HepG2 (cell line): ENCODE measurements around the gene NCBP3. TPM values are rescaled to one million over a fixed set of nuclear protein-coding genes. Genes with fewer than 3 reads are reported as not detected.

Source experiments
- ARID4A ChIP-seq: sonication (generic); formaldehyde crosslinking; IDR thresholded peaks from 2 replicates; pipeline ENCODE4 v1.5.0; 2020; ENCODE audit warnings: mild to moderate bottlenecking, missing genetic modification reagents, borderline replicate concordance
- ARID5B ChIP-seq: IDR thresholded peaks from 2 replicates; pipeline ENCODE4 v1.4.0; 2020; ENCODE audit warnings: mild to moderate bottlenecking, missing genetic modification reagents
- CBX5 ChIP-seq: sonication (generic); formaldehyde crosslinking; IDR thresholded peaks from 2 replicates; pipeline ENCODE4 v1.4.0; 2020; ENCODE audit warnings: missing genetic modification reagents, borderline replicate concordance
- CENPBD1 ChIP-seq: sonication (generic); formaldehyde crosslinking; IDR thresholded peaks from 2 replicates; pipeline ENCODE4 v1.8.0; 2022; ENCODE audit warnings: missing genetic modification reagents, low read depth, mild to moderate bottlenecking, borderline replicate concordance
- ELF3 ChIP-seq: IDR thresholded peaks from 2 replicates; pipeline ENCODE4 v1.6.1; 2016; ENCODE audit warnings: missing genetic modification reagents, missing compliant biosample characterization
- FOXO1 ChIP-seq: sonication (generic); formaldehyde crosslinking; IDR thresholded peaks from 2 replicates; pipeline ENCODE4 v1.4.0; 2020; ENCODE audit warnings: missing genetic modification reagents
- GATAD2A ChIP-seq: IDR thresholded peaks from 2 replicates; pipeline ENCODE4 v1.6.1; 2016
- HMGXB4 ChIP-seq, 2 experiments: sonication (generic) in 1 of 2; formaldehyde crosslinking in 1 of 2; IDR thresholded peaks; 2 replicates each; pipeline versions ENCODE4 v1.4.0 to v1.6.1; 2018 to 2020; ENCODE audit warnings: missing genetic modification reagents in 2 of 2, borderline replicate concordance in 1 of 2, low read depth in 1 of 2, mild to moderate bottlenecking in 1 of 2, missing biosample characterization in 1 of 2
- MED1 ChIP-seq: sonication (generic); formaldehyde crosslinking; IDR thresholded peaks from 2 replicates; pipeline ENCODE4 v1.4.0; 2020; ENCODE audit warnings: missing genetic modification reagents
- NFKB2 ChIP-seq: sonication (generic); formaldehyde crosslinking; IDR thresholded peaks from 2 replicates; pipeline ENCODE4 v1.4.0; 2020; ENCODE audit warnings: missing genetic modification reagents, borderline replicate concordance
- NFYB ChIP-seq: sonication (generic); formaldehyde crosslinking; IDR thresholded peaks from 2 replicates; pipeline ENCODE4 v1.4.0; 2020; ENCODE audit warnings: missing genetic modification reagents
- SAP130 ChIP-seq: IDR thresholded peaks from 2 replicates; pipeline ENCODE4 v1.6.1; 2016; ENCODE audit warnings: low read depth
- SMYD3 ChIP-seq: sonication (generic); formaldehyde crosslinking; IDR thresholded peaks from 2 replicates; pipeline ENCODE4 v1.8.1; 2023; ENCODE audit warnings: mild to moderate bottlenecking, missing genetic modification reagents
- THAP11 ChIP-seq: IDR thresholded peaks from 2 replicates; pipeline ENCODE4 v1.6.1; 2016; ENCODE audit warnings: missing biosample characterization, missing genetic modification reagents
- ZBTB7A ChIP-seq: sonication (generic); formaldehyde crosslinking; IDR thresholded peaks from 2 replicates; pipeline ENCODE4 v1.8.0; 2022; ENCODE audit warnings: mild to moderate bottlenecking, missing genetic modification reagents
- ZNF230 ChIP-seq: sonication (generic); formaldehyde crosslinking; IDR thresholded peaks from 2 replicates; pipeline ENCODE4 v1.4.0; 2020; ENCODE audit warnings: mild to moderate bottlenecking, missing genetic modification reagents
- ZNF446 ChIP-seq: sonication (generic); formaldehyde crosslinking; IDR thresholded peaks from 2 replicates; pipeline ENCODE4 v1.5.0; 2020; ENCODE audit warnings: mild to moderate bottlenecking, missing genetic modification reagents
- ZNF644 ChIP-seq: IDR thresholded peaks from 2 replicates; pipeline ENCODE4 v1.6.1; 2016; ENCODE audit warnings: low read depth
- ZNF782 ChIP-seq: sonication (generic); formaldehyde crosslinking; IDR thresholded peaks from 2 replicates; pipeline ENCODE4 v1.4.0; 2020; ENCODE audit warnings: missing genetic modification reagents, mild to moderate bottlenecking, borderline replicate concordance
- ZSCAN9 ChIP-seq: IDR thresholded peaks from 2 replicates; pipeline ENCODE4 v1.6.1; 2016; ENCODE audit warnings: borderline replicate concordance
- polyA plus RNA-seq, 8 experiments: library from polyadenylated mRNA; depleted of rRNA in 3 of 8; stranded (reverse) in 7 of 8; unstranded in 1 of 8; fragments of >200 nt; fragmentation: Illumina TruSeq in 4 of 8; extraction: Trizol in 4 of 8; gene quantifications; 2 replicates each; pipeline versions ENCODE4 v1.2.1 to v1.2.3, GENCODE V29; 2011 to 2016; ENCODE audit warnings: low read depth in 4 of 8, missing spikeins in 1 of 8, mixed read lengths in 1 of 8; ENCODE audit not compliant: insufficient read depth in 1 of 8
- total RNA-seq, 5 experiments: library from RNA; depleted of rRNA; stranded (reverse); fragments of >200 nt; fragmentation: Illumina TruSeq; extraction: Trizol; gene quantifications; 2 replicates each; pipeline ENCODE4 v1.2.3, GENCODE V29; 2016; ENCODE audit warnings: low read depth in 1 of 5

The NCBP3 gene
- total and polyA plus RNA-seq, 2 of the 13 experiments (the other 11 are each of a cell fraction or from before 2014, with no cell fraction given), result 19.5 to 24.8 TPM

- TF ChIP-seq CBX5 (CRISPR knock-in tag) (peak; percentile 44; the same call in 1 of the 2 replicates), MED1 (CRISPR knock-in tag) (no peak), NFKB2 (CRISPR knock-in tag) (peak; percentile 77; the same call in 1 of the 2 replicates), ZNF644 (CRISPR knock-in tag) (no peak), ZSCAN9 (CRISPR knock-in tag) (no peak), THAP11 (0 out of 2 replicates have a peak, but pooled peaks have one; percentile 46), NFYB (CRISPR knock-in tag) (peak; percentile 71), SAP130 (CRISPR knock-in tag) (peak; percentile 72), ZNF782 (0 out of 2 replicates have a peak, but pooled peaks have one; percentile 22), FOXO1 (CRISPR knock-in tag) (peak; percentile 27; the same call in 1 of the 2 replicates), ZNF230 (peak; percentile 25; the same call in 1 of the 2 replicates), ARID5B (CRISPR knock-in tag) (peak; percentile 8; the same call in 1 of the 2 replicates), HMGXB4 (CRISPR knock-in tag; IDR thresholded peaks at IDR 0.05; ENCODE audit: borderline replicate concordance in 1 of 2, low read depth in 1 of 2) (no peak; a peak in 1 of 4 replicates), GATAD2A (CRISPR knock-in tag) (no peak), ZBTB7A (peak; percentile 38; the same call in 1 of the 2 replicates), ARID4A (CRISPR knock-in tag) (peak; percentile 59; the same call in 1 of the 2 replicates), CENPBD1 (CRISPR knock-in tag) (no peak), ELF3 (CRISPR knock-in tag) (peak; percentile 38; the same call in 1 of the 2 replicates), ZNF446 (peak; percentile 60; the same call in 1 of the 2 replicates), SMYD3 (CRISPR knock-in tag) (no peak)
Observed at GRCh38 chr17:3893003-3893719, 47.1 kb upstream of the NCBP3 start, which contains the start of gene CAMKK1 (continued).
